Endodermal cell (in vitro differentiated cells): ENCODE results near the gene VDR. TPM values are rescaled to one million over a fixed set of nuclear protein-coding genes. Genes with fewer than 3 reads are reported as not detected.

Source experiments
- DNase-seq: peaks from one replicate; pipeline ENCODE4 v3.0.0-alpha.2; 2017
- H3K27ac ChIP-seq: 2 replicates; pipeline ENCODE4 v1.5.1; 2013; ENCODE audit warnings: mild to moderate bottlenecking, low read depth, low read length, moderate library complexity
- H3K27me3 ChIP-seq: 2 replicates; pipeline ENCODE4 v1.6.1; 2013; ENCODE audit warnings: mild to moderate bottlenecking, low read length, moderate library complexity; ENCODE audit not compliant: insufficient read depth, control insufficient read depth, poor library complexity, severe bottlenecking
- H3K36me3 ChIP-seq: 2 replicates; pipeline ENCODE4 v1.7.0; 2013; ENCODE audit warnings: mild to moderate bottlenecking, low read length, moderate library complexity; ENCODE audit not compliant: control insufficient read depth, insufficient read depth
- H3K4me1 ChIP-seq: one replicate; pipeline ENCODE4 v1.7.0; 2013; ENCODE audit warnings: low read length; ENCODE audit not compliant: control insufficient read depth, insufficient read depth
- H3K4me3 ChIP-seq: 2 replicates; pipeline ENCODE4 v1.5.1; 2013; ENCODE audit warnings: mild to moderate bottlenecking, low read length, moderate library complexity
- H3K9ac ChIP-seq: 2 replicates; pipeline ENCODE4 v1.6.1; 2013; ENCODE audit warnings: mild to moderate bottlenecking, low read length, moderate library complexity; ENCODE audit not compliant: poor library complexity, severe bottlenecking; ENCODE audit errors: extremely low read depth
- H3K9me3 ChIP-seq: 2 replicates; pipeline ENCODE4 v1.6.1; 2013; ENCODE audit warnings: mild to moderate bottlenecking, low read length, moderate library complexity; ENCODE audit not compliant: control insufficient read depth
- H3K27ac Mint-ChIP-seq: 2 replicates; pipeline ENCODE4 v1.8.0; 2020; ENCODE audit warnings: mixed read lengths
- H3K27me3 Mint-ChIP-seq: 2 replicates; pipeline ENCODE4 v1.8.0; 2021; ENCODE audit warnings: mild to moderate bottlenecking, mixed read lengths; ENCODE audit not compliant: insufficient read depth
- H3K36me3 Mint-ChIP-seq: 2 replicates; pipeline ENCODE4 v1.8.0; 2020; ENCODE audit warnings: low read depth, mixed read lengths
- H3K4me1 Mint-ChIP-seq: 2 replicates; pipeline ENCODE4 v1.8.0; 2020; ENCODE audit warnings: mixed read lengths
- H3K4me3 Mint-ChIP-seq: 2 replicates; pipeline ENCODE4 v1.8.0; 2020; ENCODE audit warnings: mild to moderate bottlenecking, moderate library complexity, mixed read lengths
- H3K9me3 Mint-ChIP-seq: 2 replicates; pipeline ENCODE4 v1.8.0; 2020; ENCODE audit warnings: mild to moderate bottlenecking, mixed read lengths
- WGBS, 2 experiments: methylation state at CpG; one replicate each; pipeline versions ENCODE4 v1.1.5 to v1.1.7; 2013; ENCODE audit warnings: missing lambda C conversion rate in 2 of 2, mixed read lengths in 1 of 2; ENCODE audit not compliant: insufficient coverage in 1 of 2, insufficient read length in 1 of 2; 5-methylcytosine and 5-hydroxymethylcytosine counted together
- total RNA-seq, 2 donors: library from RNA; stranded (reverse); fragmentation: NEBNext Ultra II Directional in 1 of 2; extraction: Animal tissue kit (Norgen Biotek cat#: 25700) in 1 of 2; gene quantifications; 2 replicates in 1 of 2; 3 replicates in 1 of 2; pipeline ENCODE4 v1.2.1, GENCODE V29; 2021
- TF ChIP-seq, protein P1 (sequence below): fragments of 200-600 bp; sonication (generic); conservative IDR thresholded peaks from 2 replicates; pipeline ENCODE4 v1.5.0; 2021; ENCODE audit warnings: antibody characterized with exemption, mild to moderate bottlenecking

Gene VDR
- total RNA-seq, 2 donors from 2014 or later: 0.04 TPM; not detected in 1

DNA sequence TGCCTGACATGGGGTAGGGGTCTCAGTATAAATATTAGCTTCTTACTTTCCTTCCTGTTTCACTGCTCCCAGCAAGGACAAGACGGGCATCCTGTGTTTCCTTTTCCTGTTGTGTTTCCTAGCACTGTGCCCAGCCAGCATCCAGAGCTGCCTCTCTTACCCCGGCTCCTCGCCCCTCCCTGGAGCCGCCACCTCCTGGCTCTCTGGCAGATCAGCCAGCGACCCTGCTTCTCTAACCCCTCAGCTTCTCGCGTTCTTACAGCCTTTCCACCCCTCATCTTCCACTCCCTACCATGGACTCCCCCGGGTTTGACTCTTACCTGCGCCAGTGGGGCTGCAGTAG is 102.9 kb downstream of the VDR start:
- peaks cover 39% of the 10 kb centered on the region for H3K36me3 Mint-ChIP-seq
- H3K27me3 ChIP-seq: no peaks in the 10 kb centered on the region
- H3K27ac Mint-ChIP-seq: peak overlapping the region; percentile 48
- no peaks in the 10 kb centered on the region for H3K9me3 Mint-ChIP-seq
- H3K27me3 Mint-ChIP-seq: no peaks in the 10 kb centered on the region
- H3K4me3 ChIP-seq: no peak overlapping the region
- H3K4me3 Mint-ChIP-seq: no peak overlapping the region
- H3K27ac ChIP-seq: no peak overlapping the region
- peaks cover 74% of the 10 kb centered on the region for H3K36me3 ChIP-seq
- peaks cover 30% of the 10 kb centered on the region for H3K4me1 Mint-ChIP-seq
- peaks cover 5% of the 10 kb centered on the region for H3K4me1 ChIP-seq
- H3K9me3 ChIP-seq: no peaks in the 10 kb centered on the region
- 93 to 100% methylated on average over 3 to 9 of the region's 9 CpGs for WGBS, 2 experiments
- TF ChIP-seq, protein P1, sequence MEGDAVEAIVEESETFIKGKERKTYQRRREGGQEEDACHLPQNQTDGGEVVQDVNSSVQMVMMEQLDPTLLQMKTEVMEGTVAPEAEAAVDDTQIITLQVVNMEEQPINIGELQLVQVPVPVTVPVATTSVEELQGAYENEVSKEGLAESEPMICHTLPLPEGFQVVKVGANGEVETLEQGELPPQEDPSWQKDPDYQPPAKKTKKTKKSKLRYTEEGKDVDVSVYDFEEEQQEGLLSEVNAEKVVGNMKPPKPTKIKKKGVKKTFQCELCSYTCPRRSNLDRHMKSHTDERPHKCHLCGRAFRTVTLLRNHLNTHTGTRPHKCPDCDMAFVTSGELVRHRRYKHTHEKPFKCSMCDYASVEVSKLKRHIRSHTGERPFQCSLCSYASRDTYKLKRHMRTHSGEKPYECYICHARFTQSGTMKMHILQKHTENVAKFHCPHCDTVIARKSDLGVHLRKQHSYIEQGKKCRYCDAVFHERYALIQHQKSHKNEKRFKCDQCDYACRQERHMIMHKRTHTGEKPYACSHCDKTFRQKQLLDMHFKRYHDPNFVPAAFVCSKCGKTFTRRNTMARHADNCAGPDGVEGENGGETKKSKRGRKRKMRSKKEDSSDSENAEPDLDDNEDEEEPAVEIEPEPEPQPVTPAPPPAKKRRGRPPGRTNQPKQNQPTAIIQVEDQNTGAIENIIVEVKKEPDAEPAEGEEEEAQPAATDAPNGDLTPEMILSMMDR: no peak
- H3K9ac ChIP-seq: no peak overlapping the region
- no peak for DNase-seq

DNA sequence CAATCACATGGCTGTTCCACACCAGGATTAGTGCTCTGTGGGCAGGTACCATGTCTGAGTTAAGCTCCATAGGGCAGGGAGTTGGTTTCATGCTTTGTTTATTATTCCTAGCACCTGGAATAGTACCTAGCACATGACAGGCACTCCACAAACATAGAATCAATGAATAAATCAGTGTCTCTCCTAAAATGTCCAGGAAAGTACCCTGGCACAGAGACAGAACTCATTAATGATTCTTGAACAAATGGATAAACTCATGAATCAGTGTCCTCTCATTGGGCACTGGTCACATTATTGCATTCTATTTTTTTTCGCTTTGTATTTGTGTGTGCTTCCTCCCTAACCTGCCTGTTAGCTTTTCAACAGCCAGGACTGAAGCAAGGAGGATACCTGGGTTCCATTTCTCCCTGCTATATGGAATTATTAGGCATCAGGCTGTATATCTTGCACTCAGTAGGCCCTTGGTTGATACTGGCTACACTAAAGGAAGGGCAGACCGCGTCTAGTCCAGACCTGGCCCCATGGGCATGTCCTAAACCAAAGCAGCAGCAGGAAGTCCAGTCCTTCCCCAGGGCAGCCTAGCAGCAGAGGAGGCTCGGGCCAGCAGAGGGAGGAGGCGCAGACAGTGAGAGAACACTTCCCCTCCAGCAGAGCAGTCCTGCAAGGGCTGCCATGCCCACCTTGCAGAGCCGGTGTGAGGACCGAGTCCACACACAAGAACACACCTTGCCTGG is 103.5 kb downstream of the VDR start:
- Mint-ChIP-seq H3K27ac (peak overlapping the region; percentile 13), H3K4me1 (peaks cover 27% of the 10 kb centered on the region)

GRCh38 chr12:47800582-47800981 is 104.2 kb downstream of the VDR start:
- Mint-ChIP-seq H3K4me3 (no peak overlapping the region), H3K27ac (peak overlapping the region; percentile 13), H3K4me1 (peaks cover 19% of the 10 kb centered on the region), H3K36me3 (peaks cover 37% of the 10 kb centered on the region), H3K9me3 (no peaks in the 10 kb centered on the region), H3K27me3 (no peaks in the 10 kb centered on the region)
- WGBS, 2 experiments: 83 to 89% methylated on average over 5 to 7 of the region's 7 CpGs
- Histone ChIP-seq H3K27me3 (no peaks in the 10 kb centered on the region), H3K27ac (no peak overlapping the region), H3K9me3 (no peaks in the 10 kb centered on the region), H3K4me3 (no peak overlapping the region), H3K9ac (no peak overlapping the region), H3K4me1 (no peaks in the 10 kb centered on the region), H3K36me3 (peaks cover 73% of the 10 kb centered on the region)
- TF ChIP-seq, protein P1: no peak
- no peak for DNase-seq

More for the DNA sequence above, 103.5 kb downstream of the VDR start:
- no peak for DNase-seq
- no peaks in the 10 kb centered on the region for H3K9me3 Mint-ChIP-seq
- no peak overlapping the region for H3K27ac ChIP-seq
- H3K4me3 ChIP-seq: no peak overlapping the region
- no peaks in the 10 kb centered on the region for H3K27me3 Mint-ChIP-seq
- 94 to 98% methylated on average over 5 of the region's 7 CpGs for WGBS, 2 experiments
- TF ChIP-seq, protein P1: no peak
- H3K27me3 ChIP-seq: no peaks in the 10 kb centered on the region
- H3K4me3 Mint-ChIP-seq: no peak overlapping the region
- peaks cover 39% of the 10 kb centered on the region for H3K36me3 Mint-ChIP-seq
- H3K4me1 ChIP-seq: peaks cover 3% of the 10 kb centered on the region
- H3K9me3 ChIP-seq: no peaks in the 10 kb centered on the region
- peaks cover 78% of the 10 kb centered on the region for H3K36me3 ChIP-seq
- no peak overlapping the region for H3K9ac ChIP-seq
